HK-2 (cell line): ENCODE results near the gene IL1RAPL2.
"Not testable (repeated sequence)": the region's sequence is repeated elsewhere in the genome, so short reads cannot be mapped to it uniquely, and the experiment has no call there.

ENCODE experiments used
- DNase-seq: peaks from one replicate; pipeline ENCODE4 v3.0.0-alpha.2; 2018; ENCODE audit not compliant: unreplicated experiment

Gene IL1RAPL2

GRCh38 chrX:105167233-105167632, 601.2 kb downstream of the IL1RAPL2 start:
- DNase-seq = no peak

DNA sequence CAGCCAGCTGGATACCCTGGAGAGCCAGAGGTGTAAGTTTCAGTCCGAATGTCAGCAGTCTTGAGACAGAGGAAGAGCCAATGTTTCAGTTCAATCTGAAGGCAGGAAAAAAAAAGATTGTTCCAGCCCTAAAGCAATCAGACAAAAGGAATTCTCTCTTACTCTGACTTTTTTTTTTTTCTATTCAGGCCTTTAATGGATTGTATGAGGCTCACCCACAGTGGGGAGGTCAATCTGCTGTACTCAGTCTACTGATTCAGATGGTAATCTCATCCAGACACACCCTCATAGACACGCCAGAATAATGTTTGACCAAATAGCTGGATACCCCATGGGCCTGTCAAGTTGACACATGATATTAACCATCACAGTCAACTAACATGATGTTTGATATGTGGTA, 602.6 kb downstream of the IL1RAPL2 start:
- DNase-seq = no peak

GRCh38 chrX:105173071-105173470, 607.1 kb downstream of the IL1RAPL2 start:
- no peak for DNase-seq

DNA sequence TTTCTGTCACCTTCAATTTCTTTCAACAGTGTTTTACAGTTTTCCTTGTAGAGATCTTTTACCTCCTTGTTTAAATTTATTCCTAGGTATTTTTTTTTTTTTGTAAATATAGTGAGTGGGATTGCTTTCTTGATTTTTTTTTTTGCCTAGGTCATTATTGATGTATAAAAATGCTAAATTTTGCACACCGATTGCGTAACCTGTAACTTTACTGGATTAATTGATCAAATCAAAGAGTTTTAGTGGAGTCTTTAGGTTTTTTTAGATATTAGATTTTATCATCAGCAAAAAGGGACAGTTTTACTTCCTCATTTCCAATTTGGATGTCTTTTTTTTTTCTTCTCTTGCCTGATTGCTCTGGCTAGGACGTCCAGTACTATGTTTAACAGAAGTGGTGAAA, 613.6 kb downstream of the IL1RAPL2 start:
- DNase-seq = no peak

DNA sequence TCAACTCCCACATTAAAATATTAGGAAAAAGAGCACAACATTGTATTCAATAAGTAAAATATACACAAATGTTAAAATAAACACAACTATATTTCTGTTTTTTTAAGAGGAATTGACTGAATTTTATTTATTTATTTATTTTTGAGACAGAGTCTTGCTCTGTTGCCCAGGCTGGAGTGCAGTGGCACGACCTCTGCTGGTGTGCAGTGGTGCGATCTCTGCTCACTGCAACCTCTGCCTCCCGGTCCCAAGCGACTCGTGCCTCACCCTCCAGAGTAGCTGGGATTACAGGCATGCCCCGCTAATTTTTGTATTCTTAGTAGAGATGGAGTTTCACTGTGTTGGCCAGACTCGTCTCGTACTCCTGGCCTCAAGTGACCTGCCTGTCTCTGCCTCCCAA, 623.1 kb downstream of the IL1RAPL2 start:
- no peak for DNase-seq

DNA sequence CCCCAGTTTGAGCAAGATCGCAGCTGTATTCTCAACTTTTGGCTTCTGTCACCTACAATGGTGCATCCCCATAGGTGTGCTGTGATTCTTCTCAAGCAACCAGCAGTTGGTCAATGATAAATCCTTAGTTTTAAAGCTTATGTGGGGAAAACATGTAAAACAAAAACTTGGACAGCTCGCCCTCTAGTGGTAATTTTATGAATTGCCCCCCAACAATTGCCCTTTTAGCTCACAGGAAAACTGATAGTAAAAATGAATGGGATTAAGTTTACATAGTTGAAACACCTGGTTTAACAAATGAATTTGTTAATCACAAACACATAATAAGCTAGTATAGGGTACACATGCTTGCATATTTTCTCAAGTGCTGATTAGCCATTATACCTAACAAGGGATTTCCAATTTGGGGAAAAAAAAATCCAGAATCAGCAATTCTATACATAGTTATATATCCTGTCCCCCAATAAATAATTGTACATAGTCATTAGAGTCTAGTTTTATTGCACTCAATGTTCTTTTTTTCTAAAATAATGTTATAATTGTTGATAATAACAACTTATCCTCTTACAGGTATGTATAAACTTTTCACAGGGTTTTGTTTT, 624.4 kb downstream of the IL1RAPL2 start:
- peak; percentile 16 for DNase-seq

GRCh38 chrX:105191878-105192277, 625.9 kb downstream of the IL1RAPL2 start:
- peak; percentile 13 for DNase-seq

DNA sequence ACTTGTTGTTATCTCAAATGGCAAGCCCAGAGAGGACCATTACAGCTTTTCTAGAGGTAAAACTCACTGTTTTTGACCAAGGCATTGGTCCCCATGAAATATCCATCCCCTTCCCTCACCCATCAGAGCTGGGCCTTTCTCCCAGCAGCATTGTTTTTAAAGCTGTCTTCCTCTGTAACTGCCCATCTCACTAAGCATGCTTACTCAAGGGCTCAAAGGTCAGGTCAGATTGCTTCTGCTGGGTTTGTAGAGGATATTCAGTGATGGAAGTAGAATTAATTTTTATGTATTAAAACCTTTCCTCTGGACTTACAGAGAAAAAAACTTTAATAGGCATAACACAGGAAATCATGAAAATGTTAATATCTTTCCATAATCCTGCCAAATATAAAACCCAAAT, 643.4 kb downstream of the IL1RAPL2 start:
- DNase-seq = no peak

DNA sequence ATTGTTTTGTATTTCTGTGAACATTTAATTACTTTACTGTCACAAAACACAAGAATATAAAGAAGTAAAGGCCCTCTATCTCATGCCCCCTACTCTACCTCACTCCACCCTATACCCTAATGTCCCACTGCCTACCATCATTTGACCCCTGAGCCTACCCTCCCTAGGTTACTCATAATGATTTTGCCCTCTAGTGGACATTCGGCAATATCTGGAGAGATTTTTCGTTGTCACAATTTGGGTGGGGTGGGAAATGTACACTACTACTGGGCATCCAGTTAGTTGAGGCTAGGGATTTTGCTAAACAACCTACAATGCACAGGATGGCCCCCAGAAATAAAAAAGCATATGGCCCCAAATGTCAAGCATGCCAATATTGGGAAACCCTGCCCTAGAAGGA, 644.3 kb downstream of the IL1RAPL2 start:
- no peak for DNase-seq

- DNase-seq = no peak
Measured at GRCh38 chrX:105211066-105211575, 645.1 kb downstream of the IL1RAPL2 start.

DNA sequence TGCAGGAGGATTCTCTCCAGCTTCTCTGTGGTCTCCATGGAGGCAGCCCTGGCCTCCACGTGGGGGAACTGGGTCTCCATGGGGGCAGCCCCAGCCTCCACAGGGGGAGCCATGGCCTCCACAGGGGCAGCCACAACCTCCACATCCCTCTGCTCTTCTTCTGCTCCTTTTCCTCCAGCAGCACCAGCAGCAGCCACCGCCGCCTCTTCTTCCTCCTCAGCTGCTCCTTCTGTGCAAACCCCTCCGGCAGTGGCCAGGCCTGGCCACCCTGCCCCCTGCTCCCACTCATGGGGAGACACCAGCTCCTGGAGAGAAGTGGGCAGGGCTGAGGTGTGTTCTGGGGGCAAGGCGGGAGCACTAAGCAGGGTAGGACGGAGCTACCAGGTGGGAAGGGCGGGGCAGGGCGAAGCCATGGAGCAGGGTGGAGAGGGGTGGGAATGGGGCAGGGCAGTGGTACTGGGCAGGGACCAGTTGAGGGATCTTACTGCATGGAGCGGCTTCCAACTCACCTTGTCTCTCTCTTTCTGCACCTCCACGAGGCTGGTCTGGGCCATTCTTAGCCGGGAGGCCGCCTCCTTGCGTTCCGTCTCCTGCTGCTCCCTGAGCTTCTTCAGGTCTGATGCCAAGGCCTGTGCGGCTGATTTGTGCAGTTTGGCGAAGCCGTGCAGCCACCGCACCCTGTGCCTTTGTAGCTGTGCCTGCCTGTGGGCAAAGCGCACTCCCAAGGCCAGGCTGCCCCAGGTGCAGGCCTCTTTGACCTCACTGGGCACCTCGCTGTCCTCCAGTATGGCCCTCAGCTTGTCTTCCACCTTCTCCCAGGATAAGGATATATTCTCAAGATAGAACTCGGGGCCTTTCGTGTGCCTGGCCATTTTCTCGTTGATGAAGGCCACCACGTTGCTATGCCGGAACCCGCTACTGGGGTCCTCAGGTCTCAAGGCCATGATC, 653.7 kb downstream of the IL1RAPL2 start:
- DNase-seq = no peak

DNA sequence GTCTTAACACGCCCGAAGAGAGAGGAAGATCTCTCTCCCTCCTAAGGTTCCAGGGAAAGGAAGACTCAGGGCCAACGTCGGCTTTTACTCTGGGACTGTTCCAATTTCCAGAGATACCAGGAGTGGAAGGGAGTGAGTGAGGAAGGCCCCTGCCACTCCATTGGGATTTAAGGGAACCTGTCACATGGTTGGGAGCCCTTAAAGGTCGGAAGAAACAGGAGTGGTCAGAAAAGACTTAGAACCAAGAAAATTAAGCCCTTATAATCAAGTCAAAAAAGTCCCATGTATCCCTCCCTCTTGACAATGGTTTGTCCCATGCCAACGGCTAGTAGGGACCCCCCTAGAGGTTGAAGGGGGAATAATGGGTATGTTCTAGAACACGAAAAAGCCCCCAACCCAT, 654.6 kb downstream of the IL1RAPL2 start, which contains the start of gene TEX13A:
Gene TEX13A (minus strand): TSS at position 59 of the 400 bp plus-strand sequence. CDS start 297 bp downstream, outside the sequence.
- no peak for DNase-seq

DNA sequence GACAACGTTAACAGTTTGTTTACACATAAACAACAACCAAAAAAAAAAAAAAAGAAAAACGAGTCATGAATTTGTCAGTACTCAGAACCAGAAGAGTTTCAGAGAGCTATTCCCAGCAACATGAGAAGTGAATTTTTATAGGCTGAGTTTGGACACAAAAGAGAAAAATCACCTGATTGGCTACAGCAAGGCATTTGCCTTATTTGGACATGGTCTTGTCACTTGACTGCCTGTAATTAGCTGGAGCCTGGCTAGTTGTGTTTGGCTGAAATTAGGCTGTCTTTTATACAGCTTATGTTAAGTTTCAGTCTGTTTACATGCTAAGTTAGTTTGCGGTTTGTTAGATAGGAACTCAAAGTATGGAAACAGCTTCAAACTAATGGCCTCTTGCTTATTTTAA, 655.4 kb downstream of the IL1RAPL2 start:
- no peak for DNase-seq

DNA sequence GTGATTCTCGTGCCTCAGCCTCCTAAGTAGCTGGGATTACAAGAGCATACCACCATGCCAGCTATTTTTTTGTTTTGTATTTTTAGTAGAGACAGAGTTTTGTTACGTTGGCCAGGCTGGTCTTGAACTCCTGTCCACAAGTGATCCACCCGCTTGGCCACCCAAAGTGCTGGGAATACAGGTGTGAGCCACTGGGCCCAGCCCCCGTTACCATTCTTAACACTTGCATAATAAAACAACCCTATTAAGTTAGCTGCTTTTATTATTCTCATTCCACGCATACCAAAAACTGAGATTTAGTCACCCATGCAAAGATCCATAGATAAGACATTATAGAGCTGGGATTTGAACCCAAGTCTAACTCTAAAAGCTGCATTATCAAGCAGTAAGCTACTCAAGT, 660.5 kb downstream of the IL1RAPL2 start:
- DNase-seq = no peak

GRCh38 chrX:105228602-105229001, 662.6 kb downstream of the IL1RAPL2 start:
- DNase-seq = no peak

GRCh38 chrX:105229146-105229545, 663.1 kb downstream of the IL1RAPL2 start:
- DNase-seq = no peak

DNA sequence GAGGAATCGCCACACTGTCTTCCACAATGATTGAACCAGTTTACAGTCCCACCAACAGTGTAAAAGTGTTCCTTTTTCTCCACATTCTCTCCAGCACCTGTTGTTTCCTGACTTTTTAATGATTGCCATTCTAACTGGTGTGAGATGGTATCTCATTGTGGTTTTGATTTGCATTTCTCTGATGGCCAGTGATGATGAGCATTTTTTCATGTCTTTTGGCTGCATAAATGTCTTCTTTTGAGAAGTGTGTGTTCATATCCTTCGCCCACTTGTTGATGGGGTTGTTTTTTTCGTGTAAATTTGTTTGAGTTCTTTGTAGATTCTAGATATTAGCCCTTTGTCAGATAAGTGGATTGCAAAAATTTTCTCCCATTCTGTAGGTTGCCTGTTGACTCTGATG, 671.4 kb downstream of the IL1RAPL2 start:
- not testable (repeated sequence) for DNase-seq

- DNase-seq = no peak
Measured at GRCh38 chrX:105241056-105241455, 675.1 kb downstream of the IL1RAPL2 start.

GRCh38 chrX:105260291-105261043, 694.5 kb downstream of the IL1RAPL2 start:
- DNase-seq = no peak

- DNase-seq = no peak
Measured at GRCh38 chrX:105263171-105263570, 697.2 kb downstream of the IL1RAPL2 start.

DNA sequence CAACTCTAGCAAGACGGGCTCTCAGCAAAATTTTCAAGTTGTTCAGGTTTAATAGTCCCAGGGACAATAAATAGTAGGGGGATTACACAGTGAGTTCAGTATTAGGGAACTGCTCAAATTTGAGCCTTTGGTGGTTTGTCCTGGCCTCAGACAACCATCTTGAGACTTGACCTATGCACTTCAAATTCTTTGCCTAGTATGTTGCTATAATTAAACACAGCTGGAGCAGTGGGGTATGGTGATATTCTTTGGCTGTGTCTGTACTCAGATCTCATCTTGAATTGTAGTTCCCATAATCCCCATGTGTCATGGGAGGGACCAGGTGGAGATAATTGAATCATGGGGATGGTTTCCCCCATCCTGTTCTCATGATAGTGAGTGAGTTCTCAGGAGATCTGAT, 697.8 kb downstream of the IL1RAPL2 start:
- DNase-seq = no peak

DNA sequence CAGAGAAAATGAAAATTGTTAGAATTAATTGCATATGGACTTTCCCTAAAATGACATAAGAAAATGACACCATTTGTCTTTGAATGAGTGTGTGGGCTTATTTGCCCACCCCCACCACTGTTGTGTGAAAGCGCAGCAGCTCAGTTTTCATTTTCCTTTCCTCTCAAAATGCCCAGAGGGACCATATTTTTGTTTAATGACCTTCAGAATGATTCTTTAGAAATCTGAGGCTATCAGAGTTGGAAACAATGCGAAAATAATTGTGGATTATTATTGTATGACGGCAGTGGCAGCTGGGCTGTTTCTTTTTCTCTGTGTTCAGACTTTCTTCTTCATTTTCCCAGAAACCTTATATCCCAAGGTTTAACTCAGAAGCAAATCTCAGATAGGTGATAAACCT, 699.1 kb downstream of the IL1RAPL2 start:
- DNase-seq = no peak
